Adipocyte (in vitro differentiated cells): ENCODE measurements around the gene ALCAM.
A peak's percentile ranks its signal among the peaks of the same experiment; 100 is the strongest.
"Not testable (repeated sequence)": the region's sequence is repeated elsewhere in the genome, so short reads cannot be mapped to it uniquely, and the experiment has no call there.

Source experiments
- DNase-seq: peaks from one replicate; pipeline ENCODE4 v3.0.0-alpha.2; 2015; ENCODE audit warnings: low read depth
- H3K27me3 ChIP-seq: replicated peaks from 2 replicates; pipeline ENCODE4 v1.7.0; 2013; ENCODE audit warnings: mild to moderate bottlenecking, low read length, moderate library complexity; ENCODE audit not compliant: control insufficient read depth, insufficient read depth
- H3K36me3 ChIP-seq: 2 replicates; pipeline ENCODE4 v1.7.0; 2013; ENCODE audit warnings: low read length, mild to moderate bottlenecking, moderate library complexity; ENCODE audit not compliant: control insufficient read depth, insufficient read depth, severe bottlenecking
- H3K4me1 ChIP-seq: 2 replicates; pipeline ENCODE4 v1.7.0; 2013; ENCODE audit warnings: mild to moderate bottlenecking, low read length, moderate library complexity; ENCODE audit not compliant: control insufficient read depth, insufficient read depth
- H3K4me3 ChIP-seq: 2 replicates; pipeline ENCODE4 v1.7.0; 2013; ENCODE audit warnings: mild to moderate bottlenecking, low read length, moderate library complexity
- H3K9ac ChIP-seq: 2 replicates; pipeline ENCODE4 v1.7.0; 2013; ENCODE audit warnings: mild to moderate bottlenecking, low read length, moderate library complexity
- H3K9me3 ChIP-seq: 2 replicates; pipeline ENCODE4 v1.7.0; 2013; ENCODE audit warnings: mild to moderate bottlenecking, low read length, moderate library complexity; ENCODE audit not compliant: control insufficient read depth

ALCAM gene

GRCh38 chr3:105571005-105571404, 204.3 kb downstream of the ALCAM start:
- no peak for DNase-seq
- Histone ChIP-seq H3K9me3 (no peaks in the 10 kb centered on the region), H3K27me3 (no peaks in the 10 kb centered on the region), H3K36me3 (peaks cover 50% of the 10 kb centered on the region), H3K4me3 (no peak overlapping the region), H3K4me1 (no peaks in the 10 kb centered on the region), H3K9ac (no peak overlapping the region)

DNA sequence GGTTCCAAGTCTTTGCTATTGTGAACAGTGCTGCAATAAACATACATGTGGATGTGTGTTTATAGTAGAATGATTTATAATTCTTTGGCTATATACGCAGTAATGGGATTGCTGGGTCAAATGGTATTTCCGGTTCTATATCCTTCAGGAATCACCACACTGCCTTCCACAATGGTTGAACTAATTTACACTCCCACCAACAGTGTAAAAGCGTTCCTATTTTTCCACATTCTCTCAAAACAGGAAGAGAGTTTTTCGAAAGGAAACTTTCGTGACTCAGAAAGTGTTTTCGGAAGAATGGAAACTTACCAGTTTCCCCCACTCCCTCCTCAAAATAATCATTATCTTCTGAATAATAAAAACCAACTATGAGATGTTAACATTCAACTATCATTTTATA, 205.8 kb downstream of the ALCAM start:
- Histone ChIP-seq H3K9ac (no peak overlapping the region), H3K4me1 (no peaks in the 10 kb centered on the region), H3K4me3 (no peak overlapping the region), H3K27me3 (no peaks in the 10 kb centered on the region), H3K36me3 (peaks cover 56% of the 10 kb centered on the region), H3K9me3 (no peaks in the 10 kb centered on the region)
- DNase-seq, result no peak

DNA sequence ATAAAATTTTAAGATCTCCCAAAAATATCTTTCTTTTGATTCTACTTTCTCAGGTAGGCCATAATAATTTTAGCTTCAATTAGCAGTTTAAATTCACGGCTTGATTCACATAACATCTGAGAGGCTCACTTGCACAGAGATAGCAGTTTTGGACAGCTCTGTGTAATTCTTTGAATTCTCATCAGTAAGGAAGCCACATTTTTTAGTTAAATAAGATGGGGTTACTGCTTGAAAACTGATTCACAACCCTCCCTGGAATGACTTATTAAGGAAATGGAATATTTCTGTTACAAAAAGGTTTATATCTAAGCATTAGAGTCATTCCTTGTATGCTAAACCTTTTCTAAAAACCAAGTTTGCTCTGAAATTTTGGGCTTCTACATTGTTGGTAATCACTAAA, 212.7 kb downstream of the ALCAM start:
- Histone ChIP-seq H3K9ac (no peak overlapping the region), H3K4me1 (no peaks in the 10 kb centered on the region), H3K9me3 (no peaks in the 10 kb centered on the region), H3K27me3 (no peaks in the 10 kb centered on the region), H3K36me3 (peaks cover 32% of the 10 kb centered on the region), H3K4me3 (no peak overlapping the region)
- DNase-seq, result no peak

GRCh38 chr3:105580296-105580965, 213.7 kb downstream of the ALCAM start:
- Histone ChIP-seq H3K4me1 (no peaks in the 10 kb centered on the region), H3K36me3 (peaks cover 22% of the 10 kb centered on the region), H3K4me3 (no peak overlapping the region), H3K9me3 (no peaks in the 10 kb centered on the region), H3K9ac (no peak overlapping the region), H3K27me3 (no peaks in the 10 kb centered on the region)
- peak; percentile 45 for DNase-seq

DNA sequence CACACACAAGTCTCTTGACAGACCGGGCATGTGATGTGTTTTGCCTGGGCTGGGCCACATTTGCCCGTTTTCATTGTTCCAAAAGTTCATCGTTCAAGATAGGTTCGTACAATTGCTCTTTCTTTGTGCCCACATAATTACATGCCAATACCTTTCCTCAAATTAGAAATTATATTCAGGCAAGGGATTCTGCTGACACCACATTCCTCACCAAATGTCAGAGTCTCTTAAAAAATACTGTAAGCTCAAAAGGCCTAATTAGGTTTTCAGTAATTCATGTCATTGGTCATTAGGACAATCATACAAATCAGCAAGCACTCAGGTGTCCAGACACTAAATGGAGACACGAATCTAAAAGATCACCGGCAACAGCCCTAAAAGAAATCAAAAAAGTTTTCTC, 215.3 kb downstream of the ALCAM start:
- H3K27me3 ChIP-seq, result no peaks in the 10 kb centered on the region
- H3K9ac ChIP-seq, result no peak overlapping the region
- DNase-seq, result no peak
- H3K9me3 ChIP-seq, result no peaks in the 10 kb centered on the region
- no peak overlapping the region for H3K4me3 ChIP-seq
- no peaks in the 10 kb centered on the region for H3K4me1 ChIP-seq
- peaks cover 11% of the 10 kb centered on the region for H3K36me3 ChIP-seq

DNA sequence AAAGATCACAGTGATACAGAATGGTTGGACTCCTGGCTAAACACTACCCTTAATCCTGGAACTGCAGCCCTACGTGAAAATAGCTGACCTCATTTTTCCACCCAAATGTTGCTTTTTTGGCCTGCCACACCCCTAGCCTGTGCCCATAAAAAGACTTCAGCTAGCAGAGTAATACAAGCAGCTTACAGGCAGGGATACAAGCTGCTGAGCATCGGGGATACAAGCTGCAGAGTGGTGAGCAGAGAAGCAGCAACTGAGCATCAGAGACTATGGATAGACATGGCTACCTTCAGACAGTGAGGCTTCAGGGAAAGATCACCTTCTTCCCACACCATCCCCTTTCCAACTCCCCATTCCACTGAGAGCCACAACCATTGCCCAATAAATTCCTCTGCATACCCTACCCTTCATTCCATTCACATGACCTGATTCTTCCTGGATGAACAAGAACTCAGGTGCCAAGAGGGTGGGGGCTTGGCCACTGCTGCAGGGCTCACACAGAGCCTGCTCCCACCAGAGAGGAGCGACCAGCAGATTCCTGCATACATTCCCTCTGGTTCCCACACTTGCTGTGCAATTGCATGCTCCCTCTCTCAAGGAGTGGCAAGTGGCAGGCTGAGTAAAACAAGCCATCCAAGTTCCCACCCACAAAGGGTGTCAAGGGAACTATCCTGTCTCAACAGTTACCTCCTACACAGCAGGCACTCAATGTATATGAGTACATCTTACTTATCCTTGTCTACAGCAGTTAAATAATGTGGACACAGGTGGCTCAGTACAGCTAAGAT, 217.5 kb downstream of the ALCAM start:
- H3K4me3 ChIP-seq, result no peak overlapping the region
- no peak overlapping the region for H3K9ac ChIP-seq
- H3K27me3 ChIP-seq, result no peaks in the 10 kb centered on the region
- no peaks in the 10 kb centered on the region for H3K9me3 ChIP-seq
- no peak for DNase-seq
- H3K36me3 ChIP-seq, result no peaks in the 10 kb centered on the region
- no peaks in the 10 kb centered on the region for H3K4me1 ChIP-seq

DNA sequence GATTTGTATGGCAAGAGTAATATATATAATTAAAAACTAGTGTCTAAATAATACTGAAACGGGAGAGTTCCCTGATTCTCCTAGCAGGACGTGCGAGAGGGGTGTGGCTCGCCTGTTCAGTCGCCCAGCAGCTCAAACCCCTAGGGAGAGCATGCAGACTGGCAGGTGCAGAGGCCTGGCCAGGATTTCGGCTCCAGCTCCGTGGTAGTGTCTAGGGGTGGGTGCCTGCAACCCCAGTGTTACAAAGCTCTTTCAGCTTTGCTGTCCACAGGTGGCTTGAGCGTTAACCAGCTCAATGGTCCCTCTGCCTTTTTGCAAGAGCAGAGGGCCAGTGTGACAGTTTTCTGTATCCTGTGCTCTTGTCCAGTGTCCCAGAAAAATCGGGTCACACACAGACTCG, 226.6 kb downstream of the ALCAM start:
- no peaks in the 10 kb centered on the region for H3K27me3 ChIP-seq
- H3K9ac ChIP-seq, result no peak overlapping the region
- no peak for DNase-seq
- no peaks in the 10 kb centered on the region for H3K36me3 ChIP-seq
- no peaks in the 10 kb centered on the region for H3K9me3 ChIP-seq
- H3K4me1 ChIP-seq, result peaks cover 7% of the 10 kb centered on the region
- H3K4me3 ChIP-seq, result no peak overlapping the region

DNA sequence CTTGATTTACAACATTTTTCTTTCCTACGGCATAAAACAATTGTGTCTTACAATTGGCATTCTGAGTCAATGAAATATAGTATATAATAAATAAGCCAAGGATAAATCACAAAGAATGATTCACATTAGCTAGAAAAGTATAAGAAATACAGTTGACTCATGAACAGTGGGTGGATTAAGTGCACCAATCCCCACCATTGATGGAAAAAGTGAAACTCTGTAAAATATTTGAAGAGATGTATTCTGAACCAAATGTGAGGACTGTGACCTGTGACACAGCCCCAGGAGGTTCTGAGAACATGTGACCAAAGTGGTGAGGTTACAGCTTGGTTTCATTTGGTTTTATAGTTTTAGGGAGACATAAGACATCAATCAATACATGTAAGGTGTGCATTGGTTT, 227.5 kb downstream of the ALCAM start:
- H3K9me3 ChIP-seq, result no peaks in the 10 kb centered on the region
- no peak overlapping the region for H3K9ac ChIP-seq
- peak; percentile 36 for DNase-seq
- peaks cover 11% of the 10 kb centered on the region for H3K4me1 ChIP-seq
- H3K36me3 ChIP-seq, result no peaks in the 10 kb centered on the region
- no peak overlapping the region for H3K4me3 ChIP-seq
- H3K27me3 ChIP-seq, result no peaks in the 10 kb centered on the region

DNA sequence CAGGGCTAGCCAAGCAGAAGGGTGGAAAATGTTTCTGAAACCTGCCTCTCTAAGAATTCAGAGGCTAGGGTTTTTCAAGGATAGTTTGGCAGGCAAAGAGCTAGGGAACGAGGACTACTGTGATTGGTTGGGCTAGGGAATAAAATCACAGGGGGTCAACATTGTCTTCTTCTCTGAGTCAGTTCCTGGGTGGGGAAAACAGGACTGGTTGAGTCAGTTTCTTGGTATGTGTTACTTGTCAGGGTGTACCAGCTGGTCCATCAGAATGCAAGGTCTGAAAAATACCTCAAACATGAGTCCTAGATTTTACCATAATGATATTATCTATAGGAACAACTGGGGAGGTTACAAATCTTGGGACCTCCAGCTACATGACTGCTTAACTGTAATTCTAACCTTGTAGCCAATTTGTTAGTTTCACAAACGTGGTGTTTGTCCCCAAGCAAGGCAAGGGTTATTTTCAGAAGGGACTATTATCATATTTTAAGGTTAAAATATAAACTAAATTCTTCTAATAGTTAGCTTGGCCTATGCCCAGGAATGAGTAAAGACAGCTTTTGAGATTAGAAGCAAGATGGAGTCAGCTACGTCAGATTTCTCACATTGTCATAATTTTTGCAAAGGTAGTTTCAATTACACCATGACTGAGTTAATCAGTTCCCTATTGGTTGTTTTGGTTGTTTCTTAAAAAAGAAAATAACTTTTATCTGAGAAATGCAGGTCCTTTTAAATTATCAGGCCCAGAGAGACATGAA, 231.5 kb downstream of the ALCAM start:
- DNase-seq, result peak; percentile 74
- Histone ChIP-seq H3K9ac (no peak overlapping the region), H3K4me1 (peaks cover 11% of the 10 kb centered on the region), H3K4me3 (no peak overlapping the region), H3K27me3 (no peaks in the 10 kb centered on the region), H3K36me3 (no peaks in the 10 kb centered on the region), H3K9me3 (no peaks in the 10 kb centered on the region)

- peaks cover 6% of the 10 kb centered on the region for H3K4me1 ChIP-seq
- H3K27me3 ChIP-seq, result no peaks in the 10 kb centered on the region
- H3K9me3 ChIP-seq, result no peaks in the 10 kb centered on the region
- H3K9ac ChIP-seq, result no peak overlapping the region
- H3K36me3 ChIP-seq, result no peaks in the 10 kb centered on the region
- H3K4me3 ChIP-seq, result no peak overlapping the region
- DNase-seq, result no peak
These were observed 232.6 kb downstream of the ALCAM start for GRCh38 chr3:105599350-105599749.

GRCh38 chr3:105601756-105602155, 235.0 kb downstream of the ALCAM start:
- H3K4me1 ChIP-seq, H3K27me3 ChIP-seq, H3K4me3 ChIP-seq, H3K9ac ChIP-seq, H3K36me3 ChIP-seq, H3K9me3 ChIP-seq, DNase-seq: not testable (repeated sequence)
